ENCODE data around the gene ANKRD39.

ANKRD39 gene

GRCh38 chr2:96801786-96802595, 55.8 kb downstream of the ANKRD39 start:
- DNase-seq = peak; percentile 35
- H3K36me3 Mint-ChIP-seq = peaks cover 15% of the 10 kb centered on the region
- peaks cover 12% of the 10 kb centered on the region for H3K4me1 Mint-ChIP-seq
- no peak overlapping the region for H3K4me3 Mint-ChIP-seq
- no peaks in the 10 kb centered on the region for H3K27me3 Mint-ChIP-seq
- no peaks in the 10 kb centered on the region for H3K9me3 Mint-ChIP-seq
- CTCF ChIA-PET = interaction anchor here (0.6 to 1.4 kb wide), 8 partner anchors 9 to 209 kb away, joined by 3 to 12 read pairs (median 3); partner anchors contain the start of genes ANKRD39, CNNM3 and CNNM4
- no peak overlapping the region for H3K27ac Mint-ChIP-seq

DNA sequence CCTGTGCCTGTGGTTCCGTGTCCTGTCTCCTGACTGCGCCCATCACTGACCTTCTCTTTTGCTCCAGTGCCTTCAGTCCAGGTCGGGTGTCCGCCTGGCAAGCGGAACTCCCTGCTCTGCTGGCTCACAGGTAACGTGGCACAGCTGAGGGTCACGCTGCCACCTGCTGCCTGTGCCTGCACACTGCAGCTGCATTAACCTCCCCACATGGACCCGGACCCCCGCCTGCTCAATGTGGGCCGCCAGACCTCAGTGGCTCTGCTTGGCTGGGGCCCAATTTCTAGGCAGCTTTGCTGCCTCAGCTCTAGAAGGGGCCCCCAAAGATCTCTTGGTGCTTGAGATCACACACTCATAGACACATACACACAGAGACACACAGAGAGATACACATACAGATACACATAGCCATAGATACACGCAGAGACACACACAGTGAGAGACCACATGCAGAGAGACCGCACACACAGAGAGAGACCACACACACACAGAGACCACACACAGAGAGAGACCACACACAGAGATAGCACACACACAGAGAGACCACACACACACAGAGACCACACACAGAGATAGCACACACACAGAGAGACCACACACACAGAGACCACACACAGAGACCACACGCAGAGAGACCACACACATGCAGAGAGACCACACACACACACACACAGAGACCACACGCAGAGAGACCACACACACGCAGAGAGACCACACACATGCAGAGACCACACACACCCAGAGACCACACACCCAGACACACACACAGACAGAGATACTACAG, 56.6 kb downstream of the ANKRD39 start:
- peaks cover 4% of the 10 kb centered on the region for H3K4me1 Mint-ChIP-seq
- DNase-seq = peak; percentile 79
- no peak overlapping the region for H3K27ac Mint-ChIP-seq
- H3K4me3 Mint-ChIP-seq = no peak overlapping the region
- peaks cover 11% of the 10 kb centered on the region for H3K36me3 Mint-ChIP-seq
- H3K9me3 Mint-ChIP-seq = no peaks in the 10 kb centered on the region
- H3K27me3 Mint-ChIP-seq = no peaks in the 10 kb centered on the region
- CTCF ChIA-PET = interaction anchor here (0.5 to 1.7 kb wide), 7 partner anchors 15 to 208 kb away, joined by 3 to 12 read pairs (median 4); partner anchors contain the start of gene CNNM3

GRCh38 chr2:96800061-96801004, 57.5 kb downstream of the ANKRD39 start:
- Mint-ChIP-seq H3K9me3 (no peaks in the 10 kb centered on the region), H3K27me3 (no peaks in the 10 kb centered on the region), H3K27ac (no peak overlapping the region), H3K4me1 (peaks cover 2% of the 10 kb centered on the region), H3K36me3 (peaks cover 10% of the 10 kb centered on the region), H3K4me3 (no peak overlapping the region)
- no peak for DNase-seq
- CTCF ChIA-PET = interaction anchor here (0.5 to 1.7 kb wide), 8 partner anchors 15 to 207 kb away, joined by 3 to 12 read pairs (median 4); partner anchors contain the start of gene CNNM3

DNA sequence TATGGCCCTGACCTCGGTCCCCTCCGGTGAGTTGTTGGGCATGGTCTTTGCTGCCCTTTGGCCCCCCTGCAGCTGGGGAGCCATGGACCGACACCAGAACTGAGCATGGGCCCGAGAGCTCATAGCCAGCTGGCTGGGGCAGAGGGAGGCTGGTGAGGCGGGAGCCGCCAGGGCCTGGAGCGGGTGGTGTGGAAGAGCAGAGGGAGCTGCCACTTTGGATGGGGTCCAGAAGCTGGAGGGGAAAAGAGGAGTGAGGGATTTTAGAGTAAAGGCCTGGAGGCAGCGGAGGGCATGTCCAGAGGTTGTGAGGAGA, 58.2 kb downstream of the ANKRD39 start:
- no peak for DNase-seq
- Mint-ChIP-seq H3K27ac (no peak overlapping the region), H3K36me3 (peaks cover 10% of the 10 kb centered on the region), H3K9me3 (no peaks in the 10 kb centered on the region), H3K27me3 (no peaks in the 10 kb centered on the region), H3K4me3 (no peak overlapping the region), H3K4me1 (no peaks in the 10 kb centered on the region)
- CTCF ChIA-PET = interaction anchor here (0.8 kb wide), 1 partner anchor 182 kb away, joined by 4 read pairs; no protein-coding TSS in a partner anchor

DNA sequence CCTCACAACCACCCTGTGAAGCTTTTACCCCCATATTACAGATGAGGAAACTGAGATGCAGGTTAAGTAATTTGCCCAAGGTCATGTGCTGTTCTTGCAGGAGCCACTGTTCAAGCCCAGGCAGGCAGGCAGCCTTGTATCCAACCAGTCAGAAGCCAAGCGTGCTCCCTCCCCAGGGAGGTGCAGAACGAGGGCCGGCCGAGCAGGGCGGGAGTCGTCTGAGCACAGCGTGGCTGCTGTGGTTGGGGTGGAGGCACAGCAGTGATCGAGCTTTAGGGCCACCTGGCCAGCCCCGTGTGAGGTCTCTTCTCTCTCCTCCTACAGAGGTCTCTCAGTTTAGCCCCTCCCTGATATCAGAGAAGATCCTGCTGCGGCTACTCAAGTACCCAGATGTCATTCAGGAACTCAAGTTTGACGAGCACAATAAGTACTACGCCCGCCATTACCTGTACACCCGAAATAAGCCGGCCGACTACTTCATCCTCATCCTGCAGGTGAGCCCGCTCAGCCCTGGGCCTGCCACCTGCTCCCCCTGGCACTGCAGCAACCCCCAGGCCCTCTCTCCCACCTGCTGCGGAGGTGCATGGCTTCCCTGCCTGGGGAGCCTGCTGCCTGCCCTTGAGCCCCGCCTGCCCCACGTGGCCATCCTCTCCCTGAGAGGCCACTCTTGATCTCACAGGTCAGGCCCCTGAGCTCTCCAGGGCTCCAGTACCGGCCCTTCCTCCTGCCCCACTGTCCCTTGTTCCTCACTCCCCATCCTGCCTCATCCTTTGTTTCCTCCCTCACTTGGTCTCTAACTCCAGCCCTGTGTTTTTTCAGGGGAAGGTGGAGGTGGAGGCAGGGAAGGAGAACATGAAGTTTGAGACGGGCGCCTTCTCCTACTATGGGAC, 58.8 kb downstream of the ANKRD39 start:
- H3K4me3 Mint-ChIP-seq = no peak overlapping the region
- H3K27ac Mint-ChIP-seq = no peak overlapping the region
- peaks cover 10% of the 10 kb centered on the region for H3K36me3 Mint-ChIP-seq
- H3K27me3 Mint-ChIP-seq = no peaks in the 10 kb centered on the region
- H3K9me3 Mint-ChIP-seq = no peaks in the 10 kb centered on the region
- no peak for DNase-seq
- no peaks in the 10 kb centered on the region for H3K4me1 Mint-ChIP-seq
- CTCF ChIA-PET = no interaction called here
